ENCODE data around the gene CAPZA2.

DNA sequence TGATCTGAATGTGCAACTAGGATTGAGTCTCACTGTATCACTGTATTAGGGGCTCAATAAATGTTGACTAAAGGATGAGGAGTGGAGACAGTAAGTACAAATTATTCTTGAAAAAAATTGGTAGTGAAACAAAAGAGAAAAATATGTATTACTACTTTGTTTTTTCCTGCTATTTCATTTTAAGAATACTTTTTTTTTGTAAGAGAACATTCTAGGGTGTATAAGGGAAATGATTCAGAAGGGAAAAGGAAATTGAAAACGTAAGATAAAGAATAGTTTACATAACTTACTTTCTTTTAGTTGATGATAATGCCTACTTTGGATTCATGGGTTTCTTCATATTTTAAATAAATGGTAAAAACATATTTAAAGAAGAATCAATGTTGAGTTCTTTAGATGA lies 9.6 kb downstream of the CAPZA2 start:
- TF ChIP-seq, protein P1, sequence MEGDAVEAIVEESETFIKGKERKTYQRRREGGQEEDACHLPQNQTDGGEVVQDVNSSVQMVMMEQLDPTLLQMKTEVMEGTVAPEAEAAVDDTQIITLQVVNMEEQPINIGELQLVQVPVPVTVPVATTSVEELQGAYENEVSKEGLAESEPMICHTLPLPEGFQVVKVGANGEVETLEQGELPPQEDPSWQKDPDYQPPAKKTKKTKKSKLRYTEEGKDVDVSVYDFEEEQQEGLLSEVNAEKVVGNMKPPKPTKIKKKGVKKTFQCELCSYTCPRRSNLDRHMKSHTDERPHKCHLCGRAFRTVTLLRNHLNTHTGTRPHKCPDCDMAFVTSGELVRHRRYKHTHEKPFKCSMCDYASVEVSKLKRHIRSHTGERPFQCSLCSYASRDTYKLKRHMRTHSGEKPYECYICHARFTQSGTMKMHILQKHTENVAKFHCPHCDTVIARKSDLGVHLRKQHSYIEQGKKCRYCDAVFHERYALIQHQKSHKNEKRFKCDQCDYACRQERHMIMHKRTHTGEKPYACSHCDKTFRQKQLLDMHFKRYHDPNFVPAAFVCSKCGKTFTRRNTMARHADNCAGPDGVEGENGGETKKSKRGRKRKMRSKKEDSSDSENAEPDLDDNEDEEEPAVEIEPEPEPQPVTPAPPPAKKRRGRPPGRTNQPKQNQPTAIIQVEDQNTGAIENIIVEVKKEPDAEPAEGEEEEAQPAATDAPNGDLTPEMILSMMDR (IDR thresholded peaks at IDR 0.05) = no peak
- TF ChIP-seq ZFX (IDR thresholded peaks at IDR 0.05; ENCODE audit: borderline replicate concordance) = no peak

Measured in 22Rv1 (cell line).